Aorta (tissue), 5 donors: Measurements from ENCODE around the gene BCAN. TPM values are rescaled to one million over a fixed set of nuclear protein-coding genes. Genes with fewer than 3 reads are reported as not detected.

Experiments
- ATAC-seq: fragments of 200-7000 bp; cut with Tn5 transposase; one replicate; pipeline ENCODE4 v1.9.1; 2022; ENCODE audit warnings: moderate library complexity; ENCODE audit not compliant: low FRiP score
- DNase-seq, 2 donors: peaks; one replicate each; pipeline ENCODE4 v3.0.0-alpha.2; 2020
- H3K27ac ChIP-seq, 2 donors: one replicate each; pipeline ENCODE4 v1.5.1; 2013; ENCODE audit warnings: low read length in 2 of 2, mild to moderate bottlenecking in 2 of 2, moderate library complexity in 2 of 2, control low read depth in 1 of 2, inconsistent platforms in 1 of 2, low read depth in 1 of 2
- H3K27me3 ChIP-seq, 2 donors: one replicate each; pipeline ENCODE4 v1.6.1; 2013; ENCODE audit warnings: control low read depth in 1 of 2, low read length in 1 of 2, mild to moderate bottlenecking in 1 of 2, moderate library complexity in 1 of 2; ENCODE audit not compliant: insufficient read depth in 2 of 2, control insufficient read depth in 1 of 2
- H3K36me3 ChIP-seq, 2 donors: one replicate each; pipeline ENCODE4 v1.6.1; 2013; ENCODE audit warnings: control low read depth in 1 of 2, low read length in 1 of 2, mild to moderate bottlenecking in 1 of 2; ENCODE audit not compliant: insufficient read depth in 2 of 2, control insufficient read depth in 1 of 2
- H3K4me1 ChIP-seq, 2 donors: one replicate each; pipeline ENCODE4 v1.6.1; 2013; ENCODE audit warnings: low read length in 2 of 2, control low read depth in 1 of 2, mild to moderate bottlenecking in 1 of 2, moderate library complexity in 1 of 2; ENCODE audit not compliant: insufficient read depth in 2 of 2, control insufficient read depth in 1 of 2
- H3K4me3 ChIP-seq, 2 donors: one replicate each; pipeline ENCODE4 v1.5.1; 2013; ENCODE audit warnings: low read length in 2 of 2, control low read depth in 1 of 2, mild to moderate bottlenecking in 1 of 2
- H3K9me3 ChIP-seq: one replicate; pipeline ENCODE4 v1.6.1; 2013; ENCODE audit warnings: mild to moderate bottlenecking, low read length; ENCODE audit not compliant: control insufficient read depth
- WGBS, 2 donors: extraction: QIAGEN DNeasy Blood & Tissue Kit; methylation state at CpG; one replicate each; pipeline ENCODE4 v1.1.7; 2013; 5-methylcytosine and 5-hydroxymethylcytosine counted together
- intact Hi-C, 2 donors: fragments of 100-400 bp; cut with DNase I; formaldehyde crosslinking; loops; one replicate each; pipeline versions ENCODE4 v1.14.2 to v1.15.0; 2022
- polyA plus RNA-seq, 2 donors: library from polyadenylated mRNA; stranded (reverse); fragments of 200-250 nt; gene quantifications; one replicate each; pipeline ENCODE4 v1.2.3, GENCODE V29; 2013
- total RNA-seq, 2 donors: library from RNA; stranded (reverse); fragmentation: NEBNext Ultra II Directional; extraction: Animal tissue kit (Norgen Biotek cat#: 25700); gene quantifications; one replicate each; pipeline ENCODE4 v1.2.1, GENCODE V29; 2021
- donor health status: healthy with polysubstance abuse.
- donor health status: Bipolar disorder and iron deficiency.
- donor health status: DM: no; HTN: no; CAD: no.
- donor health status: DM: no; HTN: no; CAD: no.
- donor health status: DM: yes; HTN: yes; CAD: no.

The BCAN gene
- total and polyA plus RNA-seq, 4 donors = 0.36 to 0.95 TPM; not detected in 2

- Histone ChIP-seq H3K27ac (no peak overlapping the region), H3K27me3 (no peaks in the 10 kb centered on the region), H3K9me3 (no peaks in the 10 kb centered on the region), H3K4me3 (no peak overlapping the region), H3K4me1 (no peaks in the 10 kb centered on the region), H3K36me3 (peaks cover 0 to 3% of the 10 kb centered on the region in 2 donors)
- DNase-seq (no peak), ATAC-seq (no peak)
- 73 to 84% methylated on average over 8 of the region's 8 CpGs for WGBS, 2 donors
- intact Hi-C loops = loop anchor here in 1 of 2 donors (2.0 kb wide), 1 partner anchor 19 kb away; no protein-coding TSS in a partner anchor
Observed at GRCh38 chr1:156707417-156708217, 65.7 kb downstream of the BCAN start.

GRCh38 chr1:156708218-156708661 is 66.3 kb downstream of the BCAN start:
- Histone ChIP-seq H3K27me3 (no peaks in the 10 kb centered on the region), H3K4me1 (no peaks in the 10 kb centered on the region), H3K27ac (no peak overlapping the region), H3K4me3 (no peak overlapping the region), H3K9me3 (no peaks in the 10 kb centered on the region), H3K36me3 (peaks cover 0 to 3% of the 10 kb centered on the region in 2 donors)
- intact Hi-C loops = loop anchor here in 1 of 2 donors (2.0 kb wide), 1 partner anchor 19 kb away; no protein-coding TSS in a partner anchor
- WGBS, 2 donors = 81% methylated on average over 4 of the region's 4 CpGs
- ATAC-seq = no peak
- no peak for DNase-seq

GRCh38 chr1:156709031-156709430 is 67.1 kb downstream of the BCAN start:
- no peak for ATAC-seq

More at GRCh38 chr1:156709031-156709430, 67.1 kb downstream of the BCAN start:
- peaks cover 0 to 3% of the 10 kb centered on the region in 2 donors for H3K36me3 ChIP-seq
- H3K4me1 ChIP-seq = no peaks in the 10 kb centered on the region
- H3K27me3 ChIP-seq = no peaks in the 10 kb centered on the region
- no peak overlapping the region for H3K27ac ChIP-seq
- no peak for DNase-seq
- no peak overlapping the region for H3K4me3 ChIP-seq
- no peaks in the 10 kb centered on the region for H3K9me3 ChIP-seq
- 70 to 79% methylated on average over 4 of the region's 4 CpGs for WGBS, 2 donors
- intact Hi-C loops = loop anchor here in 1 of 2 donors (2.0 kb wide), 1 partner anchor 18 kb away; no protein-coding TSS in a partner anchor

Other genes with a start within 250 kb of the BCAN start
- gene MEF2D, start 141.3 kb upstream of the BCAN start, total RNA-seq = 10 to 100 TPM; 82.1 to 95.8 TPM
- gene MEF2D, start 141.3 kb upstream of the BCAN start, polyA plus RNA-seq = 10 to 100 TPM in 1 of 2 donors, 1 to 10 TPM in 1; 8.1 to 27.4 TPM
- 1 to 10 TPM in 1 of 2 donors, under 1 TPM in 1; 0.58 to 2.3 TPM for gene IQGAP3, start 69.6 kb upstream of the BCAN start, total RNA-seq
- under 1 TPM; 0.10 to 0.38 TPM for gene IQGAP3, start 69.6 kb upstream of the BCAN start, polyA plus RNA-seq
- under 1 TPM in 1 of 2 donors, not detected in 1; 0.36 TPM for gene TTC24, start 62.4 kb upstream of the BCAN start, total RNA-seq
- not detected for gene TTC24, start 62.4 kb upstream of the BCAN start, polyA plus RNA-seq
- 10 to 100 TPM; 41.5 to 46.0 TPM for gene NAXE, start 50.3 kb upstream of the BCAN start, total RNA-seq
- 10 to 100 TPM; 67.7 to 69.4 TPM for gene NAXE, start 50.3 kb upstream of the BCAN start, polyA plus RNA-seq
- 10 to 100 TPM; 15.6 to 24.0 TPM for gene GPATCH4, start 40.6 kb upstream of the BCAN start, total RNA-seq
- 10 to 100 TPM; 12.2 to 22.4 TPM for gene GPATCH4, start 40.6 kb upstream of the BCAN start, polyA plus RNA-seq
- gene HAPLN2, start 22.7 kb upstream of the BCAN start, total RNA-seq = under 1 TPM; 0.39 to 0.94 TPM
- gene HAPLN2, start 22.7 kb upstream of the BCAN start, polyA plus RNA-seq = under 1 TPM in 1 of 2 donors, not detected in 1; 0.13 TPM
- 10 to 100 TPM; 47.9 to 57.2 TPM for gene NES, start 35.3 kb downstream of the BCAN start, total RNA-seq
- 1 to 10 TPM; 5.5 to 8.0 TPM for gene NES, start 35.3 kb downstream of the BCAN start, polyA plus RNA-seq
- 10 to 100 TPM in 1 of 2 donors, 1 to 10 TPM in 1; 3.8 to 34.4 TPM for gene CRABP2, start 63.5 kb downstream of the BCAN start, total RNA-seq
- gene CRABP2, start 63.5 kb downstream of the BCAN start, polyA plus RNA-seq = 1 to 10 TPM; 6.5 to 7.8 TPM
- 10 to 100 TPM; 20.7 to 33.6 TPM for gene METTL25B, start 86.4 kb downstream of the BCAN start, total RNA-seq
- 10 to 100 TPM; 24.2 to 46.2 TPM for gene METTL25B, start 86.4 kb downstream of the BCAN start, polyA plus RNA-seq
- gene ISG20L2, start 86.6 kb downstream of the BCAN start, total RNA-seq = 10 to 100 TPM; 20.6 to 26.9 TPM
- gene ISG20L2, start 86.6 kb downstream of the BCAN start, polyA plus RNA-seq = 10 to 100 TPM; 11.7 to 20.2 TPM
- gene MRPL24, start 99.0 kb downstream of the BCAN start, total RNA-seq = 10 to 100 TPM; 44.0 to 46.1 TPM
- 10 to 100 TPM; 68.5 to 73.1 TPM for gene MRPL24, start 99.0 kb downstream of the BCAN start, polyA plus RNA-seq
- gene HDGF, start 109.6 kb downstream of the BCAN start, total RNA-seq = 100 to 1,000 TPM; 106 to 135 TPM
- gene HDGF, start 109.6 kb downstream of the BCAN start, polyA plus RNA-seq = 100 to 1,000 TPM in 1 of 2 donors, 10 to 100 TPM in 1; 94.9 to 126 TPM
- 10 to 100 TPM; 41.0 to 50.2 TPM for gene PRCC, start 125.4 kb downstream of the BCAN start, total RNA-seq
- gene PRCC, start 125.4 kb downstream of the BCAN start, polyA plus RNA-seq = 10 to 100 TPM; 17.2 to 43.5 TPM
- 1 to 10 TPM; 2.7 to 2.9 TPM for gene SH2D2A, start 174.7 kb downstream of the BCAN start, total RNA-seq
- gene SH2D2A, start 174.7 kb downstream of the BCAN start, polyA plus RNA-seq = under 1 TPM in 1 of 2 donors, not detected in 1; 0.38 TPM
- under 1 TPM in 1 of 2 donors, not detected in 1; 0.51 TPM for gene INSRR, start 217.0 kb downstream of the BCAN start, total RNA-seq
- gene INSRR, start 217.0 kb downstream of the BCAN start, polyA plus RNA-seq = not detected
- 1 to 10 TPM; 1.2 to 3.5 TPM for gene NTRK1, start 218.7 kb downstream of the BCAN start, total RNA-seq
- gene NTRK1, start 218.7 kb downstream of the BCAN start, polyA plus RNA-seq = under 1 TPM; 0.50 to 0.56 TPM